Neutrophil (primary cell): ENCODE data around the gene COMMD1.
"Not testable (repeated sequence)": the region's sequence is repeated elsewhere in the genome, so short reads cannot be mapped to it uniquely, and the experiment has no call there.

Source experiments
- H3K27ac ChIP-seq: fragments of 200-600 bp; sonication (generic); 2 replicates; pipeline ENCODE4 v1.5.1; 2016; ENCODE audit warnings: mild to moderate bottlenecking, moderate library complexity
- H3K27me3 ChIP-seq: fragments of 200-600 bp; sonication (generic); 2 replicates; pipeline ENCODE4 v1.6.0; 2016; ENCODE audit warnings: mild to moderate bottlenecking
- H3K36me3 ChIP-seq: fragments of 200-600 bp; sonication (generic); 2 replicates; pipeline ENCODE4 v1.5.1; 2017
- H3K4me1 ChIP-seq, 2 experiments: fragments of 200-600 bp in 1 of 2; sonication (generic) in 1 of 2; 1 replicate in 1 of 2; 2 replicates in 1 of 2; pipeline versions ENCODE4 v1.5.1 to v1.6.1; 2013 to 2016; ENCODE audit warnings: low read depth in 1 of 2, low read length in 1 of 2, mild to moderate bottlenecking in 1 of 2, moderate library complexity in 1 of 2; ENCODE audit not compliant: control insufficient read depth in 1 of 2, insufficient read depth in 1 of 2
- H3K4me3 ChIP-seq, 2 experiments: fragments of 200-600 bp in 1 of 2; sonication (generic) in 1 of 2; 1 replicate in 1 of 2; 2 replicates in 1 of 2; pipeline ENCODE4 v1.5.1; 2013 to 2016; ENCODE audit warnings: low read depth in 1 of 2, low read length in 1 of 2, mild to moderate bottlenecking in 1 of 2, moderate library complexity in 1 of 2
- H3K9me3 ChIP-seq: fragments of 200-600 bp; sonication (generic); 2 replicates; pipeline ENCODE4 v1.5.1; 2016
- CTCF ChIP-seq: fragments of 200-600 bp; sonication (generic); IDR thresholded peaks from 2 replicates; pipeline ENCODE4 v1.5.1; 2016; ENCODE audit warnings: antibody characterized with exemption

COMMD1 gene

DNA sequence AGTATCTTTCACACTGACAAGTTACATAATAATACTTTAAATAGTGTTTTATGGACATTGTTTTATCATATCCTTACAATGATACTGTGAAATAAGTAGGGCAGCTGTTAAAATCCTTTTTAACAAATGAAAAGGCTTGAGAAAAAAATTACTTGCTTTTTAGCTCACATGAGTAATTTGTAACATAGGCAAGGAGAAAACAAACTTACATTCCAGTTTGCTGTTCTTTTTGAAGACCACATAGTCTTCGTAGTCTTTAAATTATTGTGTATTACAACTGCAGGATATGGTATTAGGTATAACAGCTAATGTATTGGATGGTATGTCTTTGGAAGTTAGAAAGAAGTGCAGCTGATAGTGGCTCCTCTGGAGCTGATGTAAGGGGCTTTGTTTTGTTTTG is 130.8 kb downstream of the COMMD1 start:
- H3K4me3 ChIP-seq = no peak overlapping the region
- H3K27me3 ChIP-seq = no peaks in the 10 kb centered on the region
- no peak overlapping the region for H3K27ac ChIP-seq
- no peaks in the 10 kb centered on the region for H3K36me3 ChIP-seq
- no peak for TF ChIP-seq CTCF
- peaks cover 13 to 14% of the 10 kb centered on the region in 2 experiments for H3K4me1 ChIP-seq
- H3K9me3 ChIP-seq = no peaks in the 10 kb centered on the region

DNA sequence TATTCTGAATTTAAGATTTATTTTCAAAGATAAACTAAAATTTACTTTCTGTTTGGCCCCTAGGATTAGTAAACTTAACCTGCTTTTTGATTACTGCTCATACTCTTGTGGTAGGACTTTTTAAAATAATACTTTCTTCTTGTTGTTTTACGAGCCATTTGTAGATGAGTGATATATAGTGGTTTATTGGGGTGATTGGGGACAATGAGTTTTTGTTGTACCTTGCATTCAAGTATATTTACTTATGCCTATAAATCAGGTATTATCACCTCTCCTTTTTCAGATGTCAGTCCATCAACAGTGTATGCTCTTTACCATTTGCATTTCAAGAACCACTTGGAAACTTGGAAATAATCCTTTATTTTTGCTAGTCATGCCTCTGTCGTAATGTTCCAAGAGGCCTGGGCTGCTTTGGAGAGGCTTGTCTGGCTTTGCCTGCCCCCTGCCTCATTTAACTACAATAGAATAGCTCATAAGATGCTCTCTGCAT is 131.3 kb downstream of the COMMD1 start:
- H3K4me3 ChIP-seq = no peak overlapping the region
- H3K36me3 ChIP-seq = no peaks in the 10 kb centered on the region
- H3K9me3 ChIP-seq = no peaks in the 10 kb centered on the region
- no peaks in the 10 kb centered on the region for H3K27me3 ChIP-seq
- peaks cover 13 to 14% of the 10 kb centered on the region in 2 experiments for H3K4me1 ChIP-seq
- no peak for TF ChIP-seq CTCF
- no peak overlapping the region for H3K27ac ChIP-seq

- Histone ChIP-seq H3K9me3 (no peaks in the 10 kb centered on the region), H3K36me3 (no peaks in the 10 kb centered on the region), H3K27me3 (no peaks in the 10 kb centered on the region), H3K4me3 (no peak overlapping the region), H3K27ac (peak overlapping the region; percentile 37), H3K4me1 (peaks cover 13 to 14% of the 10 kb centered on the region in 2 experiments)
- no peak for TF ChIP-seq CTCF
These were observed 133.7 kb downstream of the COMMD1 start for GRCh38 chr2:62038975-62039771.

- Histone ChIP-seq H3K27me3 (no peaks in the 10 kb centered on the region), H3K4me1 (peaks cover 13 to 14% of the 10 kb centered on the region in 2 experiments), H3K36me3 (no peaks in the 10 kb centered on the region), H3K27ac (no peak overlapping the region), H3K9me3 (no peaks in the 10 kb centered on the region), H3K4me3 (no peak overlapping the region)
- no peak for TF ChIP-seq CTCF
These were observed 135.5 kb downstream of the COMMD1 start for GRCh38 chr2:62040926-62041325.

DNA sequence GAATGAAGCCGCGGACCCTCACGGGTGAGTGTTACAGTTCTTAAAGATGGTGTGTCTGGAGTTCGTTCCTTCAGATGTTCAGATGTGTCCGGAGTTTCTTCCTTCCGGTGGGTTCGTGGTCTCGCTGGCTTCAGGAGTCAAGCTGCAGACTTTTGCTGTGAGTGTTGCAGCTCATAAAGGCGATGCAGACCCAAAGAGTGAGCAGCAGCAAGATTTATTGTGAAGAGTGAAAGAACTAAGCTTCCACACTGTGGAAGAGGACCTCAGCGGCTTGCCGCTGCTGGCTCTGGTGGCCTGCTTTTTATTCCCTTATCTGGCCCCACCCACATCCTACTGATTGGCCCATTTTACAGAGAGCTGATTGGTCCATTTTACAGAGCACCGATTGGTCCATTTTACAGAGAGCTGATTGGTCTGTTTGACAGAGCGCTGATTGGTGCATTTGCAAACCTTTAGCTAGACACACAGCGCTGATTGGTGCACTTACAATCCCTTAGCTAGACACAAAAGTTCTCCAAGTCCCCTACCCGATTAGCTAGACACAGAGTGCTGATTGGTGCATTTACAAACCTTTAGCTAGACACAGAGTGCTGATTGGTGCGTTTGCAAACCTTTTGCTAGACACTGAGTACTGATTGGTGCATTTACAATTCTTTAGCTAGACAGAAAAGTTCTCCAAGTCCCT is 136.4 kb downstream of the COMMD1 start:
- not testable (repeated sequence) for H3K27ac ChIP-seq, H3K9me3 ChIP-seq, H3K27me3 ChIP-seq, H3K36me3 ChIP-seq, H3K4me3 ChIP-seq
- H3K4me1 ChIP-seq = peaks cover 13 to 14% of the 10 kb centered on the region in 2 experiments

- Histone ChIP-seq H3K36me3 (no peaks in the 10 kb centered on the region), H3K27me3 (no peaks in the 10 kb centered on the region), H3K27ac (no peak overlapping the region), H3K4me3 (no peak overlapping the region), H3K4me1 (peaks cover 13 to 14% of the 10 kb centered on the region in 2 experiments), H3K9me3 (no peaks in the 10 kb centered on the region)
- TF ChIP-seq CTCF = no peak
These were observed 136.9 kb downstream of the COMMD1 start for GRCh38 chr2:62042400-62042799.
